SW 1271 (cell line): ENCODE data around the gene DIDO1.

Experiments used
- DNase-seq, 2 experiments: peaks; one replicate each; lab custom pipeline; 2025; lab: John Stamatoyannopoulos, UW

The DIDO1 gene

DNA sequence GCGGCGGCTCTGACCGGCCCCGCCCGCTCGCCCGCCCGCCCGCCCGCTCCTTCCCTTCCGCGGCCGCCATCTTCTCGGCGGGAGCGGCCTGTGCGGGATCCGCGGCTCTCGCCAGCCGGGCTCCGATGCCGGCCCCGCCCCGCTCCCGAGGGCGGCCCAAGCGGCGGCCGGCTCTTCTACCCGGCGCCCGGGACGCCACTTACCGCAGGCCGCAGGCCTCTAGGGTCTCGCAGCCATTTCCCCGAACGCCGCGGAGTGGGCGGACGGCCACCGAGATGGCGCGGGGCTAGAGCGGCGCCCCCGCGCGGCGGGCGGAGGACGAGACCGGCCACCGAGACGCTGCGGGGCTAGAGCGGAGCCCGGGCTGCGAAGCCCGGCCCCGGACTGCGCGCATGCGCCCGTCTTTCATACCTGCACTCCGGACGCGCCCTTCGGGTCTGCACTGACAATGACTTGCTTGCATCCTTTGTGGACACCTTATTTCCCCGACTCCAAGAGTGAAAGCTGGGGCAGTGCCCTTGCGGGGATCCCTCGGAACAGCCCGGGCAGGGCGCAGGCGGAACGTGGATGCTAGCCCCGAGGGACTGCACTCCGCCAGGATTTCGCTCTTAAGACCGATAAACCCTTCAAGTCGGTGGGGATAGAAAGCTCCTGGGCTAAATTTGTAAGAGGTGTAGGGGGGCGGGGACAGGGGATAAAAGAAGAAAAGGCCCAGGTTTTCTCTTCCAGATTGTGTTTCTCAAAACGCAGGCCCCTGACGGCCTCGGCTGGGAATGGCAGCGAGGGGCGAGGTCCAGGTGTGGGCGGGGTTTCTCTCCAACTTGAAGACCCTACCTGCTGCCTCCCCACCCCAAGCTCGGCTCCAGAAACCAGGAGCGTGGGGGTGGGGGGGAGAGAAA lies at the start of gene DIDO1:
Gene DIDO1, minus strand, starts transcription at position 277 of the 899 bp plus-strand sequence.
- DNase-seq, result peak; percentile 73 to 89

DNA sequence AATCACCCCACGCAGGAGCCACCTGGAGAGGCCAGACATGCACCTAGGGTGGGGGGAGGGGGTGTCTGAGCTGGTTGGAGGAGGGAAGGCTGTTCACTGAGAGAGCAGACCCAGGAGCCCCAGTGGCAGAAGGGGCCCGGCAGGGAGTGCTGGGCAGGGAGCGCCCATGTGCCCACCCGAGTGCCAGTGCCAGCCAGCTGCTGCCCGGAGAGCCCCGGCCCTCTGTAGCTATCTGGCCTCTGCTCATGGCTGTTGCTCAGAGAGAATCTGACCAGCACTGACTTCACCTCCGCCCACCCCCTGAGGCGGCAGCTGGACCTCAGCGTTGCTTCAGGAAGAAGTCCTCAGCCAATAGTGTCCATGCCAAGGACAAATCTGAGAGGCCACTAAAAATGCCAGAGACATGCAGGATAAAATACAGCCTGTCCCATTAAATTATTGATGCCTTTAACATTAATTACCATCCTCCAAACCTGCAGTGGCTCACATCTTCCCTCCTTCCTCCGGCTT lies 49.0 kb upstream of the DIDO1 start:
- no peak for DNase-seq

DNA sequence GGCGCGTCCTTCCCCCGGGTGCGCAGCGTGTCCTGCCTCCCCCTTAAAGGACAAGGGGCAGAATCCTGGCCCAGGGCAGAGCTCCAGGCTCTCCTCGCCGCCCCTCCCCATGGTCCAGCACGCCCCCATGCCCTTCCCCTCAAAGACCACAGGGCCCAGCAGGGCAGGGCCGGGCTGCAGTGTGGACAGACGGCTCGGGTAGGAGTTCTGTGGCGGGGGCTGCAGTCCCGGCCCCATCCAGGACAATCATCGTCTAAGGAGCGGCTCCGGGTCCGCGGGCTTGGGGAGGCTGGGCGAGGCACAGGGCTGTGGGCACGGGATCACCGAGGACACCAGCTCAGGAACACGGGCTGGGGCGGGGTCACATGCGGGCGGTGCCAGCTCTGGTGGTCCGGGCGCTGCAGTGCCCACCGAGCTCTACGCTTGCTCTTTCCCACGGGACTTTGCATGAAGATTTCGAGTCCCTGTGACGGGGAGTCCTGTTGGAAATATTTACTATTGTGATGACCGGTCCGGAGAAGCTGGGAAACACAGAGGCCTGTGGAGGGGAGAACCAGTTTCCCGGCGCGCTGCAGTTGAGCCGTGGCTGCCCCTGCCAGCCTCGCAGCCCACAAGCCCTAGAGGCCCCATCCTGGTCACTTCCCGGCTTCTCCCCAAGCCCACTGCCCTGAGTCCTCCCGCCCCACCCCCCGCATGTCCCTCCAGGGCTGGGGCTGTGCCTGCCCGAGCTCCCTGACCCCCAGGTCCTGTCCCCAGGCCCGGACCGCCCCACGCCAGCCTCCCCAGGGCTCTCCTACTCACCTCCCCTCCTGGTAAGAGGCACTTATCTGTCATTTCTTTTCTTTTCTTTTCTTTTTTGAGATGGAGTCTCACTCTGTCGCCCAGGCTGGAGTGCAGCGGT lies 46.8 kb upstream of the DIDO1 start:
- DNase-seq, result no peak

DNA sequence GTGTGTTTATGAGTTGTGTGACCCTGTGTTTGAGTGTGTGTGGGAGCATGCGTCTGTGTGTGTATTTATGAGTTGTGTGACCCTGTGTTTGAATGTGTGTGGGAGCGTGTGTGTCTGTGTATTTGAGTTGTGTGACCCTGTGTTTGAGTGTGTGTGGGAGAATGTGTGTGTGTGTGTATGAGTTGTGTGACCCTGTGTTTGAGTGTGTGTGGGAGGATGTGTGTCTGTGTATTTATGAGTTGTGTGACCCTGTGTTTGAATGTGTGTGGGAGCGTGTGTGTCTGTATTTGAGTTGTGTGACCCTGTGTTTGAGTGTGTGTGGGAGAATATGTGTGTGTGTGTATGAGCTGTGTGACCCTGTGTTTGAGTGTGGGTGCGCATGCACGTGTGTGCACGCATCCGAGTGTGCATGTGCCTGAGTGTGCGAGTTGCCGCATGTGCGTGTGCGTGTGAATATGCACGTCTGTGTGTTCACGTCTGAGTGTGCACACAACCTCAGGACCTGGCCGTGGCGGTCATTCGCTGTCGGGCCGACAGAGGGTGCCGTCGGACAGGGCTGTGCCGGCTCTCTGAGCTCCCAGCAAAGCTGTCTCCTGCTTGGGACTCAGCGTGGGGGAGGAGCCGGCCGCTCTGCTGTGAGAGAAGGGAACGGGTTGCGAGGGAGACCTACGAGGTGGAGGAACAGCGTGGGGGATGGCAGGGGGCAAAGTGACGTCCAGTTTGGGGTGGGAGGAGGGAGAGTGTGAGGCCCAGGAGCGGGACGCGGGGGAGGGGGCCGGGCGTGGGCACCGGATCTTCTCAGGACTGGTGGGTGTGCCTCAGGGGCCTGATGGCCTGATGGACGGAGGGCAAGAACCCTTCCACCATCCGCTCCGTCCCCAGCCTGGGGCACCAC lies 45.9 kb upstream of the DIDO1 start:
- peak; percentile 75 to 78 for DNase-seq

DNA sequence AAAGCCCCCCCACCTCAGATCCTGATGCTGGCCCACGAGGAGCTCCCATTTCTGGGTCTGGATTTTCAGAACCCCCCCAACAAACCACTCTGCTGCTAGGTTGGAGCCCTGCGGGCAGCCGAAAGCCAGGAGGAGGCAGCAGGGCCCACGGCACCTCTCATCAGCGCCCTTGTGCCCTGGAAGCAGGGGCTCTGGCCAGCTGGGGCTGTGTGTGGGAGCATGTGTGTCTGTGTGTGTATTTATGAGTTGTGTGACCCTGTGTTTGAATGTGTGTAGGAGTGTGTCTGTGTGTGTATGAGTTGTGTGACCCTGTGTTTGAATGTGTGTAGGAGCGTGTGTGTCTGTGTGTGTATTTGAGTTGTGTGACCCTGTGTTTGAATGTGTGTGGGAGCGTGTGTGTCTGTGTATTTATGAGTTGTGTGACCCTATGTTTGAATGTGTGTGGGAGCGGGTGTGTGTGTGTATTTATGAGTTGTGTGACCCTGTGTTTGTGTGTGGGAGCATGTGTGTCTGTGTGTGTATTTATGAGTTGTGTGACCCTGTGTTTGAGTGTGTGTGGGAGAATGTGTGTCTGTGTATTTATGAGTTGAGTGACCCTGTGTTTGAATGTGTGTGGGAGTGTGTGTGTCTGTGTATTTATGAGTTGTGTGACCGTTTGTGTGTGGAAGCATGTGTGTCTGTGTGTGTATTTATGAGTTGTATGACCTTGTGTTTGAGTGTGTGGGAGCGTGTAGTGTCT lies 45.1 kb upstream of the DIDO1 start:
- no peak for DNase-seq

DNA sequence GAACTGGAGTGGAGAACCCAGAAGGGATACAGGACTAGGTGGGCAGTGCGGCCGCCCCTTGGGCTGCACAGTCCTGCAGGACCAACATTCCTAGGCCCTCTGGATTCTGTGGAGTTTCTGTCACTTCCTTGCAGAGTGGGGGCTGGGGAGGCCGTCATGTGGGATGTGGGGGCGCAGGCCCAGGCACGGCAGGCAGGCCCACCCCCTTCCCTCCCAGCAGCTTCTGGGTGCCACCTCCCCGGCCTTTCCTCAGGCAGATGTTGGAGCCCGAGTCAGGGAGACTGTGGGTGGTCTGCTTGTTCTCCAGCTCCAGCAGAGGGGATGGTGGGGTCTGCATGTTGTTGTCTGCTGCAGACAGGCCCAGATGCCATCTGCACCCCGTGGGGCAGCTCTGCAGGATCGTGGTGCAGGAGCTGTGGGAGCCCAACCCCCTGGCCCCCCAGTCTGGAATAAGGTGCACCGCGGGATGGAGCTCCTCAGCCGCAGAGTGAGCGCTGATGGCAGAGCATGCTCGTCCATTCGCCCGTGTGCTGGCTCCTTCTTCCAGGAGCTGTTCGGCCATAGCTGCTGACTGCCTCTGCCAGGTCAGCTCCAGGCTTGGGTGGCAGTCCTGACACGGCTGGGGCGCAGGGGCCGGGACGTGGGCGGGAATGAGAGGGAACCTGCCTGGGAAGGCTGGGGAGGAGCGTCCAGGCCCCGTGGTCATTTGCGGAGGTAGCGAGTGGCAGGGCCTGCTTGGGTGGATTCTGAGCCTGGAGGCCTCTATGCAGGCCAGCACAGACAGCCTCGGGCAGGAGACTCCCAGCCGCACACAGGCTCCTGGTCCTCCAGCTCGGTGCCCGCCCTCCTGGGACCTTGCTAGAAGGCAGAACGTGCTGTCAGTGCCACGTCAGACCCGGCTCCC lies 44.3 kb upstream of the DIDO1 start:
- DNase-seq, result no peak

DNA sequence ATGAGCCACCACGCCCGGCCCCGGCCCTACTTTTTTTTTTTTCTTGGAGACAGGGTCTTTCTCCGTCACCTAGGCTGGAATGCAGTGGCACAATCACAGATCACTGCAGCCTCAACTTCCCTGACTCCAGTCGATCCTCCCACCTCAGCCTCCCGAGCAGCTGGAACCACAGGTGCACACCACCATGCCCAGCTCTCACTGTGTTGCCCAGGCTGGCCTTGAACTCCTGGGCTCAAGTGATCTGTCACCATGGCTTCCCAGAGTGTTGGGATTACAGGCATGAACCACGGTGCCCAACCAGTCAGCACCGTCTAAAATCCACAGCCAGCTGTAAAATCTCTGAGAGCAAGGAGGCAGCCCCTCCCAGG lies 43.6 kb upstream of the DIDO1 start:
- no peak for DNase-seq

DNA sequence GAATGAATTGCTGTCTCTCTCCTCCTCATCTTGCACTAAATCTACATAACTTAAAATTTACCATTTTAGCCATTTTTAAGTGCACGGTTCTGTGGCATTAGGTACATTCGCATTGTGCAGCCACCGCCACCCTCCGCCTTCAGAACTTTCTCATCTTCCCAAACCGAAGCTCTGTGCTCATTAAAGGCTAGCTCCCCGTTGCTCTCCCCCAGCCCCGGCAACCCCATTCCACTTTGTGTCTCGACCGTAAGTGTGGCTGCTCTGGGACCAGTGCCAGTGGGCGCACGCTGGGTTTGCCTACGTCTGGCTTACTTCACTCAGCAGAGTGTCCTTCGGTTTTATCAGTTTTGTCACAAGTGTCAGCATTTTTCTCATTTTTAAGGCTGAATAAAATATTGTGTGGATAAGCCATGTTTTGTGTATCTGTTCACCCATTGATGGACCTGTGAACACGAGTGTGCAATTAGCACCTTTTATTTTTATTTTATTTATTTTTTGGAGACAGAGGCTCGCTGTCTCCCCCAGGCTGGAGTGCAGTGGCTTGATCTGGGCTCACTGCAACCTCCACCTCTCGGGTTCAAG lies 43.0 kb upstream of the DIDO1 start:
- DNase-seq, result no peak

DNA sequence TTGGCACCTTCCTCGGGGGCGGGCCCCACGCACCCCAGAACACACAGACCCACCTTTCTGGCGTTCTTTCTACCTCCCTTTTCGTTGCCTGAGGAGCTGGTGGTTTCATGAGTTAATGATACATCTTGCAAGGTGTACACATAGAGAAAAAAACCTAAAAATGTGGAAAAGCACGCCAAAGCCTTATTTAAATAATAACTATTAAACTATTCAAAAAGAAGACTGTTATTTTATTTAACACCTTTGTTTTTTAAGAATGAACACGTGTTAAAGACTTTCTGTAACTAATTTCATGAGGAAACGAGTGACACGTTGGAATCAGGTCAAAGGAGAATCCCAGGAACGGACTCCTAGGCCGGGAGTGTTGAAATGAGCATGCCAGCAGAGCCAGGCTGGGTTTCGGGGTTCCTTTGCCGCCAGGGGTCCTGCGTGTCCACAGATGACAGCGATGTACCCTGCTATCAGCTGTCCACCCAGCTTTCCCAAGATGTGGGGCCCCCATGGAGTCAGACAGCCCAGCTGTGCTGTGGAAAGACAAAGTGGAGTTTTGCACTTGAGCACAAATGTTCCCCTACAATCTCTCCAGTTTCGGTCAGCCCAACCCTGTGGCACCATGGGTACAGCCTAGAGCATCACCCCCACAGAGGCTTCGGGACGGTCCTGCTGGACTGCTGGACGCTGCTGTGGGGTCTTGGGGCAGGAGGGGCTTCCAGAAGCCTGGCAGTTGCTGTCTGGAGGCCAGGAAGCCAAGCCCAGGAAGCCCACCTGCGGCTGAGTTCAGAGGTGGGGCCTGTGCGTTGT lies 42.3 kb upstream of the DIDO1 start:
- DNase-seq, result no peak

DNA sequence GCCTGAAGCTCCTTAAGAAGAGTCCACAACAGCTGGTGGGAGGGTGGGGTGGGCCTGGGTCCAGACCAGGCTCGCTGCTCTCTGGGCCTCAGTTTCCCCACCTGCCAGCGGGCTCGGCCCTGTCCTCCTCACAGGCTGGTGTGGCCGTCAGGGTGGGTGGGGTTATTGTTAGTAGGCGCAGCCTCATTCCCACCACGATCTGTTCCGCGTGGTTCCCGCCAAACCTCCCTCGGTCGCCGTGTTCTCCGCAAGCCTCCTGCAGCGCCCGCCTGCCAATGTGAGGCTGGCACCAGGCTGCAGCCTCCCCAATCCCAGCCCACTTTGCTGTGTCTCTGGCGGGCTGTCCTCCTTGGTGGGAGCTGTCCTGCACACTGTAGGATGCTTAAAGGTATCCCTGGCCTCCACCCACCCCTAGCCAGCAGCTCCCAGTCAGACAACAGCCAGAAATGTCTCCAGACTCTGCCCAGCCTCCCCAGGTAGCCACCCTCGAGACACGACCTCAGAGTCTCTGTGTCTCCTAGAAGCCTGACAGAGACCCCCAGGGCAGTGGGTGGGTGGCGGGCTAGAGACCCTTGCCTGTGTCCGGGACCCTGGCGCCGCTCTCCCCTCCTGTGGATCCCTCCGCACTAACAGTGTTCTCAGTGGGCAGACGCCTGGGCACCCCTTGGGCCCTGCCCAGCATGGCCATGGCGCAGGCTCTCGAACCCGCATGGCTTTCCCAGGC lies 41.5 kb upstream of the DIDO1 start:
- no peak for DNase-seq

DNA sequence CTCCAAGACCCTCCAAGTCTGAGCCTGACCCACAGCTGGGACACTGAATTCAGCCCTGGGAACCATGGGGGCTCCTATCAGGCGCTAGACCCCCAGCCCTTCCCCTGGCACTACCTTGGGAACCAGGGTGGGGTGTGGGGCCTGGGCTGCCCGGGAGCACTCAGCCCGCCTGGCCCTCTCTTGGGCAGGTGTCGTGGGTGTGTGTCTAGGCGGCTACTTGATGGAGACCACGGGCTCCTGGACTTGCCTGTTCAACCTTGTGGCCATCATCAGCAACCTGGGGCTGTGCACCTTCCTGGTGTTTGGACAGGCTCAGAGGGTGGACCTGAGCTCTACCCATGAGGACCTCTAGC lies 40.8 kb upstream of the DIDO1 start:
- DNase-seq, result no peak

DNA sequence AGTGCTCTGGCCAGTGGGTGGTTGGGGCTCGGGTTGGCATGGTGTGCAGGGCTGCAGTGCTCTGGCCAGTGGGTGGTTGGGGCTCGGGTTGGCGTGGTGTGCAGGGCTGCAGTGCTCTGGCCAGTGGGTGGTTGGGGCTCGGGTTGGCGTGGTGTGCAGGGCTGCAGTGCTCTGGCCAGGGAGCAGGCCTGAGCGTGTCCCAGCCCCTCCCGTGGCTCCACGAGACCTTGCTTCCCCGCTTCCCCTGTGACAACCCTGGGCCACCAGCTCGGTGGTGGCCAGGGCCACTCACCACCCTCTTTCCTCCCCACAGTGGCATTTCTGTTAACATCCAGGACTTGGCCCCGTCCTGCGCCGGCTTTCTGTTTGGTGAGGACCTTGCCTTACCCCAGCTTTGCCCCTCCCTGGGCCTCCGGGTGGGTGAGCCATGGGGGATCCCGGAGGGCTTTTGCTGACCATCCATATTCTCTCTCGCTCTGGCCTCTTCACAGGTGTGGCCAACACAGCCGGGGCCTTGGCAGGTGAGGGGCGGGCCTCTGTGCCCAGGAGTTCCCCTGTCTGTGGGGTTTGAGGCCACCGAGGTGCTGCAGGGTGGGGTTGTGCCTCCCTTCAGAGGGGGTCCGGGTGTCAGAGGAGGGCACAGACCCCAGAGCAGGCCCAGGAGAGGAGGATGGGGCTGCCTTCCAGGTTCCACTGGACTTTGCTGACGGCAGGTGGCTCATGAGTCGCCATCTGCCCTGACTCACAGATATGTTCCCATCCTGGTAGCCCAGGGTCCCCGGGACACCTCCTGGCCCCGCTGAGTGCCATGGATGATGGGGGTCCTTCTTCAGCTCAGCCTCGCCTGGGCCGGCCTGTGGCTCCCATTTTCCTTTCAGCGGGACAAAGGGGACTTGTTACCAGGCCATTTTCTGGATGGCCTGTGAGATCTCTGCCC lies 40.2 kb upstream of the DIDO1 start:
- no peak for DNase-seq

DNA sequence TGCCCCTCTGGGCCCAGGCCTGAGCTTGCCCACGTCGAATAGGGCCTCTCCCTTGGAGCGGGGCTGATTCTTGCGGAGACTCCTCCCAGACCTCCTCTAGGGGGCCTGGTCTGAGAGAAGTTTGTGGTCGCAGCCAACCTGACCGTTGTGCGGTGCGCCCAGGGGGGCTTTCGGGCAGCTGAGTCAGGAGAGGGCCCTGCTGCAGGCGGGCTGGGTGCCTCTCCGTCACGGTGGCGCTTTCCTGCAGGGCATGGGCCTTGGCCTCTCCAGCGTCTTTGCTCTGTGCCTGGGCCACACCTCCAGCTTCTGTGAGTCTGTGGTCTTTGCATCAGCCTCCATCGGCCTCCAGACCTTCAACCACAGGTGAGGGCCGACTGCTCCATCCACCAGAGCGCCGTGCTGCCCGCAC lies 39.1 kb upstream of the DIDO1 start:
- no peak for DNase-seq

DNA sequence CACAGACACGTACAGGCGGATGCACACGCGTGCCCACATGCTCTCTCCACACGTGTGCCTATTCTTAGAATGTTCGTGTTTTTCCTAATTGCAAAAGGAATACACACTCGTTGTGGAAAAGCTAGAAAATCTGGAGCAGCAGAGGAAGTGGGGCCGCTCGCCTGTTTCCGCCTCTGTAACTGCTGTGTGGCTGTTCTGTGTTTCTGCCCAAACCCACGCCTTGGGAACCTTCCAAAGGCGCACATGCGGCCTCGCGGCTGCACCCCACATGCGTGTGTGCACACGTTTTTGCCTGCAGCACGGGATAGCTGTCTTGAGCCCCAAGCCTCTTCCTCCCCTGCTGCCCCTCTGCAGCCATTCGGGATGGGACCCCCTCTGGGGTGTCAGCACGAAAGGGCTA lies 38.4 kb upstream of the DIDO1 start:
- DNase-seq, result no peak

DNA sequence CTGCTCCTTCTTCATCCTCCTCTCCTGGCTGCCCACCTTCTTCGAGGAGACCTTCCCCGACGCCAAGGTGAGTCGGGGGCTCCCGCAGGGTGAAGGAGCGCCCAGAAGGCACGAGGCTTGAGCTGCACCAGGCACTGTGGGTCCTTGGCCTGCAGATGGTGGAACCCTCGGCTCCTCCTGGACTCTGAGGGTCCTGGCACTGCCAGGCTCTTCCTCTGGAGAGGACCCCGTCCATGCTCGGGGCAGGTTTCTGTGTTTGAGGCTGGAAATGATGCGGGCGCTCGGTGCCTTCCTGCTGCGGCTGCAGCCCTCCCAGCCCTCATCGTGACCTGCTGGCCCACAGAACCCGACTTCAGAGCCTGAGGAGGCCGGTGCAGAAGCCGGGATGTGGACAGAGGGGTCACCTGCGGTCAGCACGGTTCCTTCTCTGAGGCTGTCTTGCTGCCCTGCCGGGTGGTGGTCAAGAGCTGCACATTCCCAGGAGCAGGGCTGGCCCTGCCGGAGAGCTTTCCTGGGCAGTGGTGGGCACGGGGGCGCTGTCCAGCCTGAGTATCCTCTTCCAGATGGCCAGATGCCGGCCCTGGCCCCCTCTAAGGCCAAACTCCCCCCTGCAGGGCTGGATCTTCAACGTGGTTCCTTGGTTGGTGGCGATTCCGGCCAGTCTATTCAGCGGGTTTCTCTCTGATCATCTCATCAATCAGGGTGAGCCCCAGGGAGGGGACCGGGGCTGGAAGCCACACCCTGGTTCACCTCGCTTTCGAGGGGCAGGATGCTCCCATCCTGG lies 37.5 kb upstream of the DIDO1 start:
- no peak for DNase-seq

DNA sequence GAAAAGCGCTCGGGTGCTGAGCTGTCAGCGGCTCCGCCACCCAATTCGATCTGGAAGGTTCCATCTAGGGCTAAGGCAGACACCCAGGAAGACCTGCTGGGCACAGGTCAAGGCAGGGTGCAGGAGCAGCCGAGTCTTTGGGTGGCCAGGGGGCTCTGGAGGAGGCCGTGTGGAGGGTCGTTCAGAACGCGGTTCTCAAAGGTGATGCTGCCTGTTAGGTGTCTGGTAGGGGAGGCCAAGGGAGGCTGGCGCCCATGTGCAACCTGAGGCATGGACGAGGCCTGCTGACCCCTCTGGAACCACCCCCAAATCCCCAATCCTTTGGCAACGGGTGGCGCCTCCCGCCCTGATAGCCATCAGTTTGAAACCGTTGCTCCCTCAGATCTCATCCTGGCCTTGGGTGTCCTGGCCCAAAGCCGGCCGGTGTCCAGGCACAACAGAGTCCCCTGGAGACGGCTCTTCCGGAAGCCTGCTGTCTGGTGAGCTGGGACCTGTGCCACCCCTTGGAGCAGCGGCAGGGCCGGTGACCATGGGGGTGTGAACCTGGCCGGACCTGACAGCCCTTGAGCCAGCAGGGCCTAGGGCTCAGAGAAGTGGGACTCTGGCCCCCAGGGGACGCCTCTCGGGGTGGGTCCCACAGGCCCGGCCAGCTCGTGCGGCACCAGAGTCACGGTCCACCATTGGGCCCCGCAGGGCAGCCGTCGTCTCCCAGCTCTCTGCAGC lies 36.7 kb upstream of the DIDO1 start:
- no peak for DNase-seq
